Measurements from ENCODE around the gene R3HDM2. TPM values are rescaled to one million over a fixed set of nuclear protein-coding genes. Genes with fewer than 3 reads are reported as not detected.

The R3HDM2 gene
- total RNA-seq, 2 experiments from 2014 or later: 25.8 to 47.2 TPM

DNA sequence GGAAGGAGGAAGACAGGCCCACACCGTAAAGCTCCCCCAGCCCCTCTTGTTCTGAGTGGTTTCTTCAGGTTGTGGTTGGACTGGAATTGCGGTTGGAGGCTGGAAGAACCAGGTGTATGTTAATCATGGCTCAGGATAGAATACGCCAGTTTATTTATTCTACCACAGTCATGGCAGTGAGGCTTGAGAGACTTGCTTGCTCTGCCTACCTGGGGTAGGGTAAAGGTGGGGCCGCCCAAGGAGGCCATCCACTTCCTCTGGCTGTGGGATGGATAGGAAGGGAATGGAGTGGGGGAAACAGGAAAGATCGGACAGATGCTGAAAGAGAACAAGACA is 193.3 kb downstream of the R3HDM2 start:
- H3K4me3 ChIP-seq (ENCODE audit: low read depth, low read length, poor library complexity, severe bottlenecking): peak overlapping the region; percentile 74
- H3K9me3 ChIP-seq (ENCODE audit: low read length): no peaks in the 10 kb centered on the region
- ChIA-PET CTCF (ENCODE audit: unreplicated experiment) (interaction anchor here (0.5 to 3.0 kb wide), 3 partner anchors 8 to 716 kb away, joined by 8 to 18 read pairs (median 10); partner anchors contain the start of gene SHMT2), POLR2A (interaction anchor here (1.0 to 7.3 kb wide), 4 partner anchors 7 to 221 kb away, joined by 3 to 69 read pairs (median 14); partner anchors contain the start of gene SHMT2)
- H3K4me1 ChIP-seq (ENCODE audit: insufficient read depth, low read length, poor library complexity, severe bottlenecking): peaks cover 49% of the 10 kb centered on the region
- peak overlapping the region; percentile 99 for H3K4me2 ChIP-seq (ENCODE audit: low read length)
- H3K79me2 ChIP-seq (ENCODE audit: insufficient read depth, low read depth, low read length): no peaks in the 10 kb centered on the region
- intact Hi-C loops (cut with micrococcal nuclease; ENCODE audit: unreplicated experiment): no loop called here
- H3K27ac ChIP-seq (ENCODE audit: low read depth, low read length, poor library complexity, severe bottlenecking): peak overlapping the region; percentile 92
- DNase-seq (ENCODE audit: low spot score): no peak
- H3K36me3 ChIP-seq (ENCODE audit: insufficient read depth, low read length): peaks cover 34% of the 10 kb centered on the region
- TF ChIP-seq, protein P1, sequence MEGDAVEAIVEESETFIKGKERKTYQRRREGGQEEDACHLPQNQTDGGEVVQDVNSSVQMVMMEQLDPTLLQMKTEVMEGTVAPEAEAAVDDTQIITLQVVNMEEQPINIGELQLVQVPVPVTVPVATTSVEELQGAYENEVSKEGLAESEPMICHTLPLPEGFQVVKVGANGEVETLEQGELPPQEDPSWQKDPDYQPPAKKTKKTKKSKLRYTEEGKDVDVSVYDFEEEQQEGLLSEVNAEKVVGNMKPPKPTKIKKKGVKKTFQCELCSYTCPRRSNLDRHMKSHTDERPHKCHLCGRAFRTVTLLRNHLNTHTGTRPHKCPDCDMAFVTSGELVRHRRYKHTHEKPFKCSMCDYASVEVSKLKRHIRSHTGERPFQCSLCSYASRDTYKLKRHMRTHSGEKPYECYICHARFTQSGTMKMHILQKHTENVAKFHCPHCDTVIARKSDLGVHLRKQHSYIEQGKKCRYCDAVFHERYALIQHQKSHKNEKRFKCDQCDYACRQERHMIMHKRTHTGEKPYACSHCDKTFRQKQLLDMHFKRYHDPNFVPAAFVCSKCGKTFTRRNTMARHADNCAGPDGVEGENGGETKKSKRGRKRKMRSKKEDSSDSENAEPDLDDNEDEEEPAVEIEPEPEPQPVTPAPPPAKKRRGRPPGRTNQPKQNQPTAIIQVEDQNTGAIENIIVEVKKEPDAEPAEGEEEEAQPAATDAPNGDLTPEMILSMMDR (conservative IDR thresholded peaks at IDR 0.05; ENCODE audit: low read length): no peak
- H3K9me2 ChIP-seq (ENCODE audit: insufficient read depth, low read length): no peaks in the 10 kb centered on the region
- BruUV-seq (replicated peaks): no TSS peak
- H2AFZ ChIP-seq (ENCODE audit: low read length): no peak overlapping the region
- 0 out of 2 replicates have a peak, but pooled peaks cover 6% of the 10 kb centered on the region for H4K20me1 ChIP-seq (ENCODE audit: insufficient read depth, low read length)

DNA sequence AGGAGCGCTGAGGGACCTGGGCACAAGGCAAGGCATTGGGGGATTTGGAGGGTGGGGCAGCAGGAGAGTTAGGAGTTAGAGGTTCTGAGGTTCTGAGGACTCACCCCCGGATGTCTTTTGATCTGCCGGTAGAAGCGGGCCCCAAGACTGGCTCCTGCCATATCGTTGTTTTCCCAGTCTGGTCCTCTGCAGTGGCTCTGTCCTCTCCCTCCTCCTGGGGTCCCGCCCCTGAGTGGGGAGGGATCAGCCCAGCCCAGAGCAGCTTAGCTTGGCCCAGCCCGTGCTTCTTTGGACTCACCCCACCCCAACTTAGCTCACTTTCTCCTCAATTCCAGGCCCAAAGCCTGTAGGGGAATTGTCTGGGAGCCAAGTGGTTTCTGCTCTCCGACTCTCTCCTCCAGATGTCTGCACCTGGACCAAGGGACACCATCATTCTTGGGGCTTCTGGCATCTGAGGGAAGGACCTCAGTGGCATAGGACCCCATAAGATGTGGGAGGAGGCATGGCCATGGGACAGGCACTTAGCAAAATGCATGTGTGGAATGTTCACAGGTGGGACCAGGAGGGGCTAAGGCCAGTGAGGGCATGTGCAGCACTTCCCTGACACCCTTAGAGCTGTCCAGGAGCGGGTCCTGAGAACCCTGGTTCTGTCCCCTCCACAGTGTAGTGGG is 193.8 kb downstream of the R3HDM2 start:
- DNase-seq (ENCODE audit: low spot score): no peak
- H3K79me2 ChIP-seq (ENCODE audit: insufficient read depth, low read depth, low read length): no peaks in the 10 kb centered on the region; the same call in 1 of the 2 replicates
- H3K4me2 ChIP-seq (ENCODE audit: low read length): peak overlapping the region; percentile 99
- no peak overlapping the region for H3K4me3 ChIP-seq (ENCODE audit: low read depth, low read length, poor library complexity, severe bottlenecking)
- no peaks in the 10 kb centered on the region for H3K9me2 ChIP-seq (ENCODE audit: insufficient read depth, low read length)
- no peaks in the 10 kb centered on the region for H3K9me3 ChIP-seq (ENCODE audit: low read length)
- CTCF ChIA-PET (ENCODE audit: unreplicated experiment): no interaction called here
- no TSS peak for BruUV-seq (replicated peaks)
- intact Hi-C loops (cut with micrococcal nuclease; ENCODE audit: unreplicated experiment): no loop called here
- no peak overlapping the region for H3K27ac ChIP-seq (ENCODE audit: low read depth, low read length, poor library complexity, severe bottlenecking)
- H3K36me3 ChIP-seq (ENCODE audit: insufficient read depth, low read length): peaks cover 39% of the 10 kb centered on the region
- TF ChIP-seq, protein P1 (conservative IDR thresholded peaks at IDR 0.05; ENCODE audit: low read length): no peak
- no peak for TF ChIP-seq EZH2phosphoT487 (IDR thresholded peaks at IDR 0.05; ENCODE audit: borderline replicate concordance, low read depth, low read length)
- peaks cover 49% of the 10 kb centered on the region for H3K4me1 ChIP-seq (ENCODE audit: insufficient read depth, low read length, poor library complexity, severe bottlenecking)
- H2AFZ ChIP-seq (ENCODE audit: low read length): no peak overlapping the region
- H4K20me1 ChIP-seq (ENCODE audit: insufficient read depth, low read length): 0 out of 2 replicates have a peak, but pooled peaks cover 6% of the 10 kb centered on the region
- POLR2A ChIA-PET: interaction anchor here (0.6 to 2.7 kb wide), 4 partner anchors 10 to 221 kb away, joined by 3 to 17 read pairs (median 7); no protein-coding TSS in a partner anchor
